Superior temporal gyrus (tissue), 1 donor: ENCODE data around the gene HINT2.

Source experiments
- DNase-seq: peaks from one replicate; pipeline ENCODE4 v3.0.0-alpha.2; 2016; ENCODE audit errors: extremely low spot score

Gene HINT2

GRCh38 chr9:35774907-35775635, 39.8 kb downstream of the HINT2 start:
- no peak for DNase-seq

DNA sequence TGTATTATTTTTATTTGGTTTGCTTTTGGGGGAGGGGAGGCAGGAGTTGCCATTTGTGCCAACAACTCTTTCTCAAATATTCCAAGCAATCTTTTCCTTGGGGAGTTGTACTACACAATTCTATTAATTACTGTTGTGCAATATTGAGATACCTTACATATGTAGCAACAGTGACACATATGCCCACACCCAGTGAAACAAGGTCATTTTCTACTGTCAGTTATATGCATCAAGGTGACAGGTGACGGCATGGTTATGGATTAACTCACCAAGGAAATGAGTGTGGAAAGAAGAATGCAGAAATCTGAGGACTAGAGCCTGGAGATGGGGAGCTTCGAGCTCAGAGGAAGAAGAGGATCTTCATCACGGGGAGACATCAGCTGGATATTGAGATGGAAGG, 42.9 kb downstream of the HINT2 start:
- DNase-seq, result no peak

DNA sequence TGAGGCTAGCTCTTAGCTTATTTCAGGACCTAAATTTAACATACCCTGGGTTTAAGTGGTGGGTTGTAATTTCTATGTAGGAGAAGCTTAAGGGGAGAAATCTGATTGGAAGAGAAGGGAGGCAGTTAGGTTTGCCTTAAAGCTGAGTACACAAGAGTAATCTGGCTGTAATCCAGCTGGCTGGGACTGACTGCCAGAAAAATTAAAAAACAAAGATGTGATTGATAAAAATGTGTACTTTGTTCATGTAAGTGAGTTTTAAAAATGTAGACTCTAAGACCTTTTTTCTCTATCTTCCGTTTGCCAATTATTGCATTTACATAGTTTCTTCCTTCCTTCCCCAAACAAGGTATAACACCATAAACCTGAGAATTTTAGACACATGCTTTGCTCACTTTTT, 43.3 kb downstream of the HINT2 start:
- DNase-seq, result no peak

GRCh38 chr9:35771075-35771433, 43.8 kb downstream of the HINT2 start:
- DNase-seq, result no peak

- DNase-seq, result no peak
Observed at GRCh38 chr9:35769763-35770162, 45.1 kb downstream of the HINT2 start.

DNA sequence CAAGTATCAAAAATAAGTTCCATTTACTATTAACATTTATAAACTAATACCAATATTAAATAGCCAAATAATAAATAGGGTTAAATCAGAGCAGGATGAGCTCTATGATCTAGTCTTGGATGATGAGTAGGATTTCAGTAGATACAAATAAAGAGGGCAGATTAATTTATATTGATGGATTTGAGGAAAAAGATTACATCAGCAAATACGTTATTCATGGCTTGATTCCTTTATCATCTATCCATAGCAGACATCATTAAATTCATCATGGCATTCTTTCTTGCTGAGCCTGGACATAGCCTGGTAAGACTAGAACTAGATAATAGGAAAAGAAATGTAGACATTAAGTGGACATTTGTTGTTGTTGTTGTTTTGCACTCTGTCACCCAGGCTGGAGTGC, 47.4 kb downstream of the HINT2 start:
- DNase-seq, result no peak

GRCh38 chr9:35766997-35767396, 47.8 kb downstream of the HINT2 start:
- no peak for DNase-seq

- no peak for DNase-seq
Observed at GRCh38 chr9:35763803-35764202, 51.0 kb downstream of the HINT2 start.

- DNase-seq, result no peak
Observed at GRCh38 chr9:35763181-35763580, 51.7 kb downstream of the HINT2 start.
